Endodermal cell (in vitro differentiated cells): ENCODE measurements around the gene CTXND2. TPM values are rescaled to one million over a fixed set of nuclear protein-coding genes. Genes with fewer than 3 reads are reported as not detected.
A peak's percentile ranks its signal among the peaks of the same experiment; 100 is the strongest.
"Not testable (repeated sequence)": the region's sequence is repeated elsewhere in the genome, so short reads cannot be mapped to it uniquely, and the experiment has no call there.

Experiments used
- DNase-seq: peaks from one replicate; pipeline ENCODE4 v3.0.0-alpha.2; 2017
- H3K27ac ChIP-seq: 2 replicates; pipeline ENCODE4 v1.5.1; 2013; ENCODE audit warnings: mild to moderate bottlenecking, low read depth, low read length, moderate library complexity
- H3K27me3 ChIP-seq: 2 replicates; pipeline ENCODE4 v1.6.1; 2013; ENCODE audit warnings: mild to moderate bottlenecking, low read length, moderate library complexity; ENCODE audit not compliant: insufficient read depth, control insufficient read depth, poor library complexity, severe bottlenecking
- H3K36me3 ChIP-seq: 2 replicates; pipeline ENCODE4 v1.7.0; 2013; ENCODE audit warnings: mild to moderate bottlenecking, low read length, moderate library complexity; ENCODE audit not compliant: control insufficient read depth, insufficient read depth
- H3K4me1 ChIP-seq: one replicate; pipeline ENCODE4 v1.7.0; 2013; ENCODE audit warnings: low read length; ENCODE audit not compliant: control insufficient read depth, insufficient read depth
- H3K4me3 ChIP-seq: 2 replicates; pipeline ENCODE4 v1.5.1; 2013; ENCODE audit warnings: mild to moderate bottlenecking, low read length, moderate library complexity
- H3K9ac ChIP-seq: 2 replicates; pipeline ENCODE4 v1.6.1; 2013; ENCODE audit warnings: mild to moderate bottlenecking, low read length, moderate library complexity; ENCODE audit not compliant: poor library complexity, severe bottlenecking; ENCODE audit errors: extremely low read depth
- H3K9me3 ChIP-seq: 2 replicates; pipeline ENCODE4 v1.6.1; 2013; ENCODE audit warnings: mild to moderate bottlenecking, low read length, moderate library complexity; ENCODE audit not compliant: control insufficient read depth
- H3K27ac Mint-ChIP-seq: 2 replicates; pipeline ENCODE4 v1.8.0; 2020; ENCODE audit warnings: mixed read lengths
- H3K27me3 Mint-ChIP-seq: 2 replicates; pipeline ENCODE4 v1.8.0; 2021; ENCODE audit warnings: mild to moderate bottlenecking, mixed read lengths; ENCODE audit not compliant: insufficient read depth
- H3K36me3 Mint-ChIP-seq: 2 replicates; pipeline ENCODE4 v1.8.0; 2020; ENCODE audit warnings: low read depth, mixed read lengths
- H3K4me1 Mint-ChIP-seq: 2 replicates; pipeline ENCODE4 v1.8.0; 2020; ENCODE audit warnings: mixed read lengths
- H3K4me3 Mint-ChIP-seq: 2 replicates; pipeline ENCODE4 v1.8.0; 2020; ENCODE audit warnings: mild to moderate bottlenecking, moderate library complexity, mixed read lengths
- H3K9me3 Mint-ChIP-seq: 2 replicates; pipeline ENCODE4 v1.8.0; 2020; ENCODE audit warnings: mild to moderate bottlenecking, mixed read lengths
- WGBS, 2 experiments: methylation state at CpG; one replicate each; pipeline versions ENCODE4 v1.1.5 to v1.1.7; 2013; ENCODE audit warnings: missing lambda C conversion rate in 2 of 2, mixed read lengths in 1 of 2; ENCODE audit not compliant: insufficient coverage in 1 of 2, insufficient read length in 1 of 2; 5-methylcytosine and 5-hydroxymethylcytosine counted together
- long read RNA-seq, 4 experiments: library from polyadenylated mRNA in 2 of 4; library from RNA in 1 of 4; library from capped mRNA in 1 of 4; stranded (forward) in 3 of 4; unstranded in 1 of 4; transcript quantifications; one replicate each; pipeline ENCODE4 v2.0.0, GENCODE V29; 2020 to 2021; ENCODE audit warnings: inconsistent platforms in 1 of 4
- polyA plus RNA-seq, 2 experiments: library from polyadenylated mRNA; stranded (reverse); fragments of 50-300 nt; gene quantifications; one replicate each; pipeline ENCODE4 v1.2.3, GENCODE V29; 2013
- total RNA-seq, 2 donors: library from RNA; stranded (reverse); fragmentation: NEBNext Ultra II Directional in 1 of 2; extraction: Animal tissue kit (Norgen Biotek cat#: 25700) in 1 of 2; gene quantifications; 2 replicates in 1 of 2; 3 replicates in 1 of 2; pipeline ENCODE4 v1.2.1, GENCODE V29; 2021
- TF ChIP-seq, protein P1 (sequence below): fragments of 200-600 bp; sonication (generic); conservative IDR thresholded peaks from 2 replicates; pipeline ENCODE4 v1.5.0; 2021; ENCODE audit warnings: antibody characterized with exemption, mild to moderate bottlenecking

CTXND2 gene
- not detected for total RNA-seq
- polyA plus RNA-seq (2013, experiment 1 of 2) = not detected
- polyA plus RNA-seq (2013, experiment 2 of 2) = not detected
- long read RNA-seq, experiment 1 = 0 reads
- long read RNA-seq, experiment 2 = 0 reads
- long read RNA-seq, experiment 3 = 0 reads
- long read RNA-seq, experiment 4 = 0 reads

DNA sequence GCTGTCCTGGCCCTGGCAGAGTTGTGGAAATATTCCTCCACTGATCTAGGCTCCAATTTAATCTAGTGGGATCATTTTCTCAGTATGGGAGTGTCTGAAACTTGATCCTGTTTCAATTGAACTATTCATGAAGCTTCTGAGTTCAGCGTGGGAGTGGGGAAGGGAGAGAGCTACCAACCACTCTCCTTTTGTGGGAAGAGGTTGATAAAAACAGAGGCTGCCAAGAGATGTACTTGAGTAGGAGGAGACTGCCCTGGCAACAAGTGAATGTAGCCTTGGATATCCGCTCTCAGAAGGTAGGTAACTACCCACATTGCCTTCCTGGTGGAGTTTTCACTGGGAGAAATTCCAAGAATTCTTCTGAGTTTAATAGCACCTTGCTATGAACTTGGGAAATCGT, at the start of gene CTXND2:
TSS of gene CTXND2 (plus strand) at position 119 of the 400 bp plus-strand sequence. CDS start 25,179 bp downstream, outside the sequence.
- Histone ChIP-seq H3K9ac (no peak within 1 kb of the TSS), H3K27ac (no peak within 1 kb of the TSS), H3K4me3 (no peak within 1 kb of the TSS), H3K27me3 (no peaks in the 10 kb centered on the region), H3K9me3 (no peaks in the 10 kb centered on the region), H3K4me1 (no peaks in the 10 kb centered on the region), H3K36me3 (no peaks in the 10 kb centered on the region)
- H3K9me3 Mint-ChIP-seq = no peaks in the 10 kb centered on the region
- no peak within 1 kb of the TSS for H3K4me3 Mint-ChIP-seq
- 63 to 75% methylated on average over 2 of the region's 3 CpGs for WGBS, 2 experiments
- H3K27ac Mint-ChIP-seq = no peak within 1 kb of the TSS
- H3K36me3 Mint-ChIP-seq = no peaks in the 10 kb centered on the region
- TF ChIP-seq, protein P1, sequence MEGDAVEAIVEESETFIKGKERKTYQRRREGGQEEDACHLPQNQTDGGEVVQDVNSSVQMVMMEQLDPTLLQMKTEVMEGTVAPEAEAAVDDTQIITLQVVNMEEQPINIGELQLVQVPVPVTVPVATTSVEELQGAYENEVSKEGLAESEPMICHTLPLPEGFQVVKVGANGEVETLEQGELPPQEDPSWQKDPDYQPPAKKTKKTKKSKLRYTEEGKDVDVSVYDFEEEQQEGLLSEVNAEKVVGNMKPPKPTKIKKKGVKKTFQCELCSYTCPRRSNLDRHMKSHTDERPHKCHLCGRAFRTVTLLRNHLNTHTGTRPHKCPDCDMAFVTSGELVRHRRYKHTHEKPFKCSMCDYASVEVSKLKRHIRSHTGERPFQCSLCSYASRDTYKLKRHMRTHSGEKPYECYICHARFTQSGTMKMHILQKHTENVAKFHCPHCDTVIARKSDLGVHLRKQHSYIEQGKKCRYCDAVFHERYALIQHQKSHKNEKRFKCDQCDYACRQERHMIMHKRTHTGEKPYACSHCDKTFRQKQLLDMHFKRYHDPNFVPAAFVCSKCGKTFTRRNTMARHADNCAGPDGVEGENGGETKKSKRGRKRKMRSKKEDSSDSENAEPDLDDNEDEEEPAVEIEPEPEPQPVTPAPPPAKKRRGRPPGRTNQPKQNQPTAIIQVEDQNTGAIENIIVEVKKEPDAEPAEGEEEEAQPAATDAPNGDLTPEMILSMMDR = no peak
- H3K4me1 Mint-ChIP-seq = peaks cover 4% of the 10 kb centered on the region
- no peaks in the 10 kb centered on the region for H3K27me3 Mint-ChIP-seq
- no peak for DNase-seq

DNA sequence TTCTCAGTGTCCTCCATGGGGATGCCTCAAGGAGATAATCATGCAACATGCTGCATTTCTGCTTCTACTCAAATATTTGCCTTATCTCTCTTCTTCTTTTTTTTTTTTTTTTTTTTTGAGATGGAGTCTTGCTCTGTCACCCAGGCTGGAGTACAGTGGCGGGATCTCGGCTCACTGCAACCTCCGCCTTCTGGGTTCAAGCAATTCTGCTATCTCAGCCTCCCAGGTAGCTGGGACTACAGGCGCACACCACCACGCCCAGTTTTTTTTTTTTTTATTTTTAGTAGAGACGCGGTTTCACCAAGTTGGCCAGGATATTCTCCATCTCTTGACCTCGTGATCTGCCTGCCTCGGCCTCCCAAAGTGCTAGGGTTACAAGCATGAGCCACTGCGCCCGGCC, 46.1 kb upstream of the CTXND2 start:
- WGBS, 2 experiments = 90 to 96% methylated on average over 11 of the region's 11 CpGs
- H3K4me3 ChIP-seq = not testable (repeated sequence)

DNA sequence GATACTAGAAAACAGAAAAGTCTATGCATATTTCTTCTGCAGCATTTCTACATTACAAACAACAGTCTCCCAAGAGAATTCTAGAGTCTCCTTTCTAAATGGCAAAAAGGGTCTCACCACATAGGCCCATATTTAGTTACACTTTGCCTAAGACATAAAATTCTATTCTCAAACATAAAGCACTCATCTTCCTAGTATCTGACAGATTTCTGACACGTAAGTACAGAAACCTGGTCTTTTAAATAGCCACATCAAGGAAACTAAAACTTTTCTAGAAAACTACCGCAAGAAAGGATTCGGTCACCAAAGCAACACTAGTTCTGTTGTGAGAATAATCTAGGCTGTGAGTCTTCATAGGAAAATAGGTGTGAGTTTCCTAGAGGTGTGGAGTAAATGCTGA, 45.3 kb upstream of the CTXND2 start:
- Mint-ChIP-seq H3K27me3 (no peaks in the 10 kb centered on the region), H3K4me3 (no peak overlapping the region), H3K4me1 (no peaks in the 10 kb centered on the region), H3K9me3 (no peaks in the 10 kb centered on the region), H3K36me3 (peaks cover 43% of the 10 kb centered on the region), H3K27ac (no peak overlapping the region)
- Histone ChIP-seq H3K27ac (no peak overlapping the region), H3K9me3 (no peaks in the 10 kb centered on the region), H3K4me3 (no peak overlapping the region), H3K4me1 (no peaks in the 10 kb centered on the region), H3K9ac (no peak overlapping the region), H3K36me3 (peaks cover 63% of the 10 kb centered on the region), H3K27me3 (no peaks in the 10 kb centered on the region)
- TF ChIP-seq, protein P1 = no peak
- 96 to 100% methylated on average over 1 to 3 of the region's 3 CpGs for WGBS, 2 experiments
- DNase-seq = no peak

More for the DNA sequence above, 46.1 kb upstream of the CTXND2 start:
- not testable (repeated sequence) for H3K4me3 Mint-ChIP-seq, H3K9me3 Mint-ChIP-seq, H3K9me3 ChIP-seq, H3K9ac ChIP-seq, H3K27me3 Mint-ChIP-seq, H3K27ac Mint-ChIP-seq, H3K27me3 ChIP-seq, H3K4me1 Mint-ChIP-seq, DNase-seq, H3K27ac ChIP-seq, H3K4me1 ChIP-seq
- peaks cover 43% of the 10 kb centered on the region for H3K36me3 Mint-ChIP-seq
- peaks cover 63% of the 10 kb centered on the region for H3K36me3 ChIP-seq

DNA sequence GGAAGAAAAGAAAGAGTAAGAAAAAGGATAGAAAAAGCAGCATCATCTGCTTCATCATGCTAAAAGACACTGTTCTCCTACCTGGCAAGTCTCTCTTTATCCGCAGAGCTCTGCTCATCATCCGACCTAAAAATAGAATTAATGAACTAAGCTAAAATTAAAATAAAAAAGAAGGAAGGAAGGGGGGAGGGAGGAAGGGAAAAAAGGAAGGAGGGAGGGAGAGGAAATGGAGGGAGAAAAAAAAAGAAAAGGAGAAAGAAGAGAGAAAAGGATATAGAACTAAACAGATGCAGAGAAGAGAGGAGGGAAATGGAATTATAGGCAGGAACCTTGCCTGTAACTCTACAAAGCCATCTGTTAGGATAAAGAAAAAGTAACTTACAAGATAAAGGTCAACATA, 44.6 kb upstream of the CTXND2 start:
- H3K36me3 Mint-ChIP-seq = peaks cover 43% of the 10 kb centered on the region
- no peaks in the 10 kb centered on the region for H3K27me3 ChIP-seq
- WGBS, 2 experiments = 100% methylated on average over 2 of the region's 2 CpGs; no CpG with 5 or more reads in 1 of the 2 experiments
- H3K27me3 Mint-ChIP-seq = no peaks in the 10 kb centered on the region
- no peak overlapping the region for H3K27ac ChIP-seq
- no peak for DNase-seq
- H3K4me1 ChIP-seq = no peaks in the 10 kb centered on the region
- no peaks in the 10 kb centered on the region for H3K9me3 ChIP-seq
- peaks cover 60% of the 10 kb centered on the region for H3K36me3 ChIP-seq
- no peaks in the 10 kb centered on the region for H3K9me3 Mint-ChIP-seq
- H3K9ac ChIP-seq = no peak overlapping the region
- H3K27ac Mint-ChIP-seq = peak overlapping the region; percentile 35
- TF ChIP-seq, protein P1 = no peak
- H3K4me1 Mint-ChIP-seq = no peaks in the 10 kb centered on the region
- no peak overlapping the region for H3K4me3 ChIP-seq
- H3K4me3 Mint-ChIP-seq = no peak overlapping the region
